Endometrial microvascular endothelial cells (primary cell): ENCODE measurements around the gene SRP54. TPM values are rescaled to one million over a fixed set of nuclear protein-coding genes. Genes with fewer than 3 reads are reported as not detected.
"Not testable (repeated sequence)": the region's sequence is repeated elsewhere in the genome, so short reads cannot be mapped to it uniquely, and the experiment has no call there.

Experiments
- in situ Hi-C: cut with HindIII; loops from 2 replicates; pipeline ENCODE4 v1.10.0; 2017; ENCODE audit warnings: low sequenced_read_pairs, low pct_unique_long_range_greater_than_20kb; ENCODE audit errors: inconsistent ontology term
- total RNA-seq: library from RNA; depleted of rRNA; stranded (reverse); fragments of >200 nt; gene quantifications from one replicate; pipeline ENCODE4 v1.2.3, GENCODE V29; 2015; ENCODE audit errors: inconsistent ontology term

SRP54 gene
- total RNA-seq, 1 donor from 2014 or later: 74.1 TPM

- in situ Hi-C loops: no loop called here
Observed at GRCh38 chr14:34981743-34982420, 910 bp upstream of the SRP54 start.

GRCh38 chr14:34983148-34983760, 462 bp downstream of the SRP54 start:
- in situ Hi-C loops: no loop called here

GRCh38 chr14:34983786-34984185, 994 bp downstream of the SRP54 start:
- in situ Hi-C loops: no loop called here

GRCh38 chr14:34985740-34986139, 2.9 kb downstream of the SRP54 start:
- in situ Hi-C loops: no loop called here

GRCh38 chr14:34987180-34987579, 4.4 kb downstream of the SRP54 start:
- in situ Hi-C loops: no loop called here

GRCh38 chr14:34989762-34990161, 7.0 kb downstream of the SRP54 start:
- in situ Hi-C loops: no loop called here

GRCh38 chr14:34993426-34993825, 10.6 kb downstream of the SRP54 start:
- in situ Hi-C loops: no loop called here

- in situ Hi-C loops: no loop called here
Observed at GRCh38 chr14:34994668-34995067, 11.9 kb downstream of the SRP54 start.

- in situ Hi-C loops: no loop called here
Observed at GRCh38 chr14:34997762-34998161, 15.0 kb downstream of the SRP54 start.

- in situ Hi-C loops: no loop called here
Observed at GRCh38 chr14:34999500-34999899, 16.7 kb downstream of the SRP54 start.

GRCh38 chr14:35001621-35002020, 18.8 kb downstream of the SRP54 start:
- in situ Hi-C loops: no loop called here

GRCh38 chr14:35004839-35005238, 22.0 kb downstream of the SRP54 start:
- in situ Hi-C loops: no loop called here

- in situ Hi-C loops: no loop called here
Observed at GRCh38 chr14:35016568-35016967, 33.8 kb downstream of the SRP54 start.

GRCh38 chr14:35020713-35021112, 37.9 kb downstream of the SRP54 start:
- in situ Hi-C loops: no loop called here

- in situ Hi-C loops: no loop called here
Observed at GRCh38 chr14:35028435-35028834, 45.6 kb downstream of the SRP54 start.

GRCh38 chr14:35032562-35032961, 49.8 kb downstream of the SRP54 start:
- in situ Hi-C loops: no loop called here

- in situ Hi-C loops: no loop called here
Observed at GRCh38 chr14:35034440-35034833, 51.6 kb downstream of the SRP54 start.

- in situ Hi-C loops: not testable (repeated sequence)
Observed at GRCh38 chr14:35034944-35035554, 52.3 kb downstream of the SRP54 start.

GRCh38 chr14:35038312-35038711, 55.5 kb downstream of the SRP54 start:
- in situ Hi-C loops: not testable (repeated sequence)

GRCh38 chr14:35042632-35043031, 59.8 kb downstream of the SRP54 start:
- in situ Hi-C loops: no loop called here
